Common myeloid progenitor, CD34-positive (primary cell): ENCODE measurements around the gene FRMD4A.
A peak's percentile ranks its signal among the peaks of the same experiment; 100 is the strongest.

Experiments used
- CTCF ChIA-PET: fragments of 350-600 bp; sonication (Branson Sonifier 250); formaldehyde crosslinking; loops from one replicate; lab custom pipeline; 2021; ENCODE audit warnings: antibody characterized with exemption; lab: Charles Lee
- POLR2A ChIA-PET: fragments of 350-600 bp; sonication (Branson Sonifier 250); formaldehyde crosslinking; loops from one replicate; lab custom pipeline; 2021; ENCODE audit warnings: antibody characterized with exemption; lab: Charles Lee
- DNase-seq, 3 donors: peaks; one replicate each; pipeline versions ENCODE4 v3.0.0 to v3.0.0-alpha.2; 2013
- H3K27ac ChIP-seq, 2 experiments: 1 replicate in 1 of 2; 2 replicates in 1 of 2; pipeline ENCODE4 v1.7.0; 2013; ENCODE audit warnings: inconsistent platforms in 2 of 2, low read length in 2 of 2, mild to moderate bottlenecking in 2 of 2, low read depth in 1 of 2, moderate library complexity in 1 of 2; ENCODE audit not compliant: severe bottlenecking in 2 of 2, insufficient read depth in 1 of 2, poor library complexity in 1 of 2
- H3K27me3 ChIP-seq, 5 experiments: replicated peaks in 2 of 5; 1 replicate in 3 of 5; 2 replicates in 2 of 5; pipeline versions ENCODE4 v1.6.1 to v1.7.0; 2013; ENCODE audit warnings: low read length in 4 of 5, mild to moderate bottlenecking in 2 of 5, moderate library complexity in 2 of 5, inconsistent platforms in 1 of 5; ENCODE audit not compliant: insufficient read depth in 5 of 5, control insufficient read depth in 4 of 5
- H3K36me3 ChIP-seq, 4 experiments: 1 replicate in 2 of 4; 2 replicates in 2 of 4; pipeline versions ENCODE4 v1.6.1 to v1.7.0; 2013; ENCODE audit warnings: low read length in 3 of 4, control low read depth in 1 of 4, mild to moderate bottlenecking in 1 of 4; ENCODE audit not compliant: control insufficient read depth in 4 of 4, insufficient read depth in 4 of 4
- H3K4me1 ChIP-seq, 4 experiments: 1 replicate in 3 of 4; 2 replicates in 1 of 4; pipeline versions ENCODE4 v1.6.1 to v1.7.1; 2013; ENCODE audit warnings: low read length in 3 of 4, mild to moderate bottlenecking in 3 of 4, control low read depth in 1 of 4, inconsistent platforms in 1 of 4, moderate library complexity in 1 of 4; ENCODE audit not compliant: control insufficient read depth in 4 of 4, insufficient read depth in 4 of 4; ENCODE audit errors: control extremely low read depth in 1 of 4
- H3K4me3 ChIP-seq, 7 experiments: 1 replicate in 4 of 7; 2 replicates in 3 of 7; pipeline versions ENCODE4 v1.5.1 to v1.7.0; 2013; ENCODE audit warnings: mild to moderate bottlenecking in 7 of 7, low read length in 6 of 7, moderate library complexity in 6 of 7, inconsistent platforms in 2 of 7, low read depth in 2 of 7, control low read depth in 1 of 7; ENCODE audit not compliant: insufficient read depth in 4 of 7, control insufficient read depth in 1 of 7; ENCODE audit errors: extremely low read depth in 1 of 7
- H3K9me3 ChIP-seq, 5 experiments: 1 replicate in 4 of 5; 2 replicates in 1 of 5; pipeline versions ENCODE4 v1.6.1 to v1.7.1; 2013; ENCODE audit warnings: low read length in 4 of 5, mild to moderate bottlenecking in 2 of 5, inconsistent platforms in 1 of 5, low read depth in 1 of 5, moderate library complexity in 1 of 5; ENCODE audit not compliant: control insufficient read depth in 4 of 5, insufficient read depth in 2 of 5; ENCODE audit errors: control extremely low read depth in 1 of 5
- WGBS: methylation state at CpG from one replicate; pipeline ENCODE4 v1.1.5; 2013; ENCODE audit not compliant: insufficient coverage; 5-methylcytosine and 5-hydroxymethylcytosine counted together

FRMD4A gene

GRCh38 chr10:13803566-13804554, 526.9 kb downstream of the FRMD4A start:
- no peak overlapping the region for H3K27ac ChIP-seq
- H3K36me3 ChIP-seq, result no peaks in the 10 kb centered on the region
- H3K27me3 ChIP-seq, result peaks cover 0 to 19% (median 2%) of the 10 kb centered on the region in 5 experiments
- no peak overlapping the region for H3K4me3 ChIP-seq
- no peak for DNase-seq
- POLR2A ChIA-PET, result interaction anchor here (0.7 kb wide), 1 partner anchor 1386 kb away, joined by 3 read pairs; no protein-coding TSS in a partner anchor
- no peaks in the 10 kb centered on the region for H3K9me3 ChIP-seq
- CTCF ChIA-PET, result interaction anchor here (0.6 to 1.5 kb wide), 3 partner anchors 17 to 86 kb away, joined by 3 to 4 read pairs (median 3); no protein-coding TSS in a partner anchor
- WGBS, result 93% methylated on average over 15 of the region's 18 CpGs
- peaks cover 0 to 5% (median 0%) of the 10 kb centered on the region in 4 experiments for H3K4me1 ChIP-seq

GRCh38 chr10:13801907-13802288, 528.8 kb downstream of the FRMD4A start:
- ChIA-PET POLR2A (no interaction called here), CTCF (interaction anchor here (1.2 kb wide), 1 partner anchor 1389 kb away, joined by 3 read pairs; no protein-coding TSS in a partner anchor)
- no peak overlapping the region for H3K27ac ChIP-seq
- H3K4me3 ChIP-seq, result no peak overlapping the region
- peaks cover 0 to 14% (median 2%) of the 10 kb centered on the region in 5 experiments for H3K27me3 ChIP-seq
- H3K36me3 ChIP-seq, result no peaks in the 10 kb centered on the region
- peaks cover 0 to 5% (median 0%) of the 10 kb centered on the region in 4 experiments for H3K4me1 ChIP-seq
- no peaks in the 10 kb centered on the region for H3K9me3 ChIP-seq
- DNase-seq, result no peak
- no CpG with 5 or more reads among the region's 2 CpGs for WGBS

GRCh38 chr10:13801156-13801906, 529.4 kb downstream of the FRMD4A start:
- no peak overlapping the region for H3K4me3 ChIP-seq
- no peaks in the 10 kb centered on the region for H3K9me3 ChIP-seq
- ChIA-PET CTCF (interaction anchor here (1.2 kb wide), 1 partner anchor 1389 kb away, joined by 3 read pairs; no protein-coding TSS in a partner anchor), POLR2A (no interaction called here)
- peaks cover 0 to 6% (median under 1%) of the 10 kb centered on the region in 4 experiments for H3K4me1 ChIP-seq
- WGBS, result 97% methylated on average over 8 of the region's 8 CpGs
- DNase-seq, result no peak
- peaks cover 0 to 14% (median 2%) of the 10 kb centered on the region in 5 experiments for H3K27me3 ChIP-seq
- no peak overlapping the region for H3K27ac ChIP-seq
- no peaks in the 10 kb centered on the region for H3K36me3 ChIP-seq

GRCh38 chr10:13797164-13797563, 533.6 kb downstream of the FRMD4A start:
- no peaks in the 10 kb centered on the region for H3K36me3 ChIP-seq
- peaks cover 0 to 6% (median 0%) of the 10 kb centered on the region in 5 experiments for H3K27me3 ChIP-seq
- peaks cover 4 to 21% (median 10%) of the 10 kb centered on the region in 4 experiments for H3K4me1 ChIP-seq
- ChIA-PET CTCF (no interaction called here), POLR2A (no interaction called here)
- DNase-seq, result no peak
- H3K4me3 ChIP-seq, result no peak overlapping the region
- WGBS, result 100% methylated on average over 8 of the region's 9 CpGs
- H3K9me3 ChIP-seq, result no peaks in the 10 kb centered on the region
- no peak overlapping the region for H3K27ac ChIP-seq

GRCh38 chr10:13795653-13796555, 534.8 kb downstream of the FRMD4A start:
- Histone ChIP-seq H3K27ac (no peak overlapping the region), H3K9me3 (no peaks in the 10 kb centered on the region), H3K4me1 (peaks cover 4 to 21% (median 10%) of the 10 kb centered on the region in 4 experiments), H3K27me3 (peaks cover 0 to 5% (median 0%) of the 10 kb centered on the region in 5 experiments), H3K36me3 (no peaks in the 10 kb centered on the region), H3K4me3 (peak overlapping the region in 1 of 7 experiments; percentile 4)
- 95% methylated on average over 3 of the region's 9 CpGs for WGBS
- ChIA-PET POLR2A (no interaction called here), CTCF (interaction anchor here (0.6 kb wide), 1 partner anchor 9 kb away, joined by 4 read pairs; no protein-coding TSS in a partner anchor)
- peak in 2 of 3 donors; percentile 19 to 30 for DNase-seq

- POLR2A ChIA-PET, result no interaction called here
- no peak for DNase-seq
- no peak overlapping the region for H3K27ac ChIP-seq
- H3K4me3 ChIP-seq, result no peak overlapping the region
- 89% methylated on average over 4 of the region's 6 CpGs for WGBS
- H3K27me3 ChIP-seq, result peaks cover 0 to 6% (median 2%) of the 10 kb centered on the region in 5 experiments
- no peaks in the 10 kb centered on the region for H3K9me3 ChIP-seq
- H3K4me1 ChIP-seq, result peaks cover 4 to 21% (median 10%) of the 10 kb centered on the region in 4 experiments
- CTCF ChIA-PET, result no interaction called here
- H3K36me3 ChIP-seq, result no peaks in the 10 kb centered on the region
Measured at GRCh38 chr10:13794992-13795612, 535.6 kb downstream of the FRMD4A start.
